Liver (tissue), 9 donors: ENCODE measurements around the gene FRMD4A. TPM values are rescaled to one million over a fixed set of nuclear protein-coding genes. Genes with fewer than 3 reads are reported as not detected.
A peak's percentile ranks its signal among the peaks of the same experiment; 100 is the strongest.

Experiments used
- DNase-seq: peaks from one replicate; pipeline ENCODE4 v3.0.0-alpha.2; 2017; ENCODE audit warnings: low spot score
- H3K27ac ChIP-seq, 2 donors: one replicate each; pipeline ENCODE4 v1.7.0; 2013; ENCODE audit warnings: inconsistent platforms in 2 of 2, low read length in 2 of 2, control low read depth in 1 of 2, low read depth in 1 of 2, mild to moderate bottlenecking in 1 of 2
- H3K27me3 ChIP-seq, 4 donors: one replicate each; pipeline versions ENCODE4 v1.6.1 to v1.7.0; 2013; ENCODE audit warnings: low read length in 3 of 4, inconsistent platforms in 1 of 4, mild to moderate bottlenecking in 1 of 4, moderate library complexity in 1 of 4; ENCODE audit not compliant: control insufficient read depth in 4 of 4, insufficient read depth in 4 of 4
- H3K36me3 ChIP-seq, 4 donors: one replicate each; pipeline versions ENCODE4 v1.6.1 to v1.7.0; 2013; ENCODE audit warnings: low read length in 3 of 4, mild to moderate bottlenecking in 3 of 4, low read depth in 1 of 4, moderate library complexity in 1 of 4; ENCODE audit not compliant: control insufficient read depth in 4 of 4, insufficient read depth in 3 of 4
- H3K4me1 ChIP-seq, 4 donors: one replicate each; pipeline versions ENCODE4 v1.6.1 to v1.7.0; 2013; ENCODE audit warnings: low read length in 3 of 4, mild to moderate bottlenecking in 3 of 4, moderate library complexity in 1 of 4; ENCODE audit not compliant: control insufficient read depth in 4 of 4, insufficient read depth in 4 of 4
- H3K4me3 ChIP-seq, 3 donors: one replicate each; pipeline versions ENCODE4 v1.6.1 to v1.7.0; 2013; ENCODE audit warnings: low read length in 3 of 3, control low read depth in 1 of 3, low read depth in 1 of 3, mild to moderate bottlenecking in 1 of 3
- H3K9ac ChIP-seq, 2 donors: one replicate each; pipeline ENCODE4 v1.7.0; 2013; ENCODE audit warnings: low read length in 2 of 2, mild to moderate bottlenecking in 2 of 2, moderate library complexity in 2 of 2, control low read depth in 1 of 2, low read depth in 1 of 2
- H3K9me3 ChIP-seq, 4 donors: one replicate each; pipeline versions ENCODE4 v1.6.1 to v1.7.0; 2013; ENCODE audit warnings: low read length in 3 of 4; ENCODE audit not compliant: control insufficient read depth in 4 of 4
- FOXA1 ChIP-seq: IDR thresholded peaks from 2 replicates; pipeline ENCODE4 v1.6.1; 2016; ENCODE audit warnings: antibody characterized with exemption
- FOXA2 ChIP-seq: IDR thresholded peaks from 2 replicates; pipeline ENCODE4 v1.6.1; 2016; ENCODE audit warnings: antibody characterized with exemption
- GABPA ChIP-seq, 2 donors: IDR thresholded peaks in 1 of 2; conservative IDR thresholded peaks in 1 of 2; 2 replicates each; pipeline ENCODE4 v1.6.1; 2016; ENCODE audit warnings: antibody characterized with exemption in 2 of 2, mild to moderate bottlenecking in 1 of 2, moderate library complexity in 1 of 2
- HNF4A ChIP-seq, 2 donors: conservative IDR thresholded peaks; 2 replicates each; pipeline ENCODE4 v1.6.1; 2016; ENCODE audit warnings: antibody characterized with exemption in 2 of 2, mild to moderate bottlenecking in 2 of 2
- HNF4G ChIP-seq: IDR thresholded peaks from 2 replicates; pipeline ENCODE4 v1.6.1; 2016; ENCODE audit warnings: antibody characterized with exemption
- NR2F2 ChIP-seq: IDR thresholded peaks from 2 replicates; pipeline ENCODE4 v1.6.1; 2016; ENCODE audit warnings: antibody characterized with exemption
- RAD21 ChIP-seq, 2 donors: IDR thresholded peaks; 2 replicates each; pipeline ENCODE4 v1.6.1; 2016; ENCODE audit warnings: antibody characterized with exemption in 2 of 2, mild to moderate bottlenecking in 2 of 2
- RXRA ChIP-seq, 2 donors: IDR thresholded peaks; 2 replicates each; pipeline ENCODE4 v1.6.1; 2017 to 2018; ENCODE audit warnings: antibody characterized with exemption in 2 of 2, mild to moderate bottlenecking in 1 of 2
- SP1 ChIP-seq: IDR thresholded peaks from 2 replicates; pipeline ENCODE4 v1.6.1; 2018; ENCODE audit warnings: antibody characterized with exemption, mild to moderate bottlenecking
- TAF1 ChIP-seq: conservative IDR thresholded peaks from 2 replicates; pipeline ENCODE4 v1.6.1; 2016; ENCODE audit warnings: antibody characterized with exemption, mild to moderate bottlenecking
- YY1 ChIP-seq: IDR thresholded peaks from 2 replicates; pipeline ENCODE4 v1.6.1; 2016; ENCODE audit warnings: antibody characterized with exemption, mild to moderate bottlenecking
- WGBS: extraction: QIAGEN DNeasy Blood & Tissue Kit; methylation state at CpG from one replicate; pipeline ENCODE4 v1.1.7; 2013; 5-methylcytosine and 5-hydroxymethylcytosine counted together
- polyA plus RNA-seq, 2 donors: library from polyadenylated mRNA; stranded (reverse) in 1 of 2; unstranded in 1 of 2; fragments of 200-250 nt in 1 of 2; fragments of >200 nt in 1 of 2; fragmentation: Nextera tagmentation in 1 of 2; extraction: Ambion mirVana in 1 of 2; gene quantifications; one replicate each; pipeline versions ENCODE4 v1.2.1 to v1.2.3, GENCODE V29; 2013 to 2015
- total RNA-seq, 2 donors: library from RNA; depleted of rRNA; stranded (reverse); fragments of >200 nt; gene quantifications; one replicate each; pipeline ENCODE4 v1.2.3, GENCODE V29; 2014
- TF ChIP-seq, protein P1 (sequence below): IDR thresholded peaks from 2 replicates; pipeline ENCODE4 v1.6.1; 2016; ENCODE audit warnings: antibody characterized with exemption
- TF ChIP-seq, protein P2 (sequence below): fragments of 150-350 bp; IDR thresholded peaks from 2 replicates; pipeline ENCODE4 v1.5.1; 2017; ENCODE audit warnings: improper control_type of control experiment, low read depth, low read length; ENCODE audit not compliant: missing input control
- TF ChIP-seq, protein P3 (sequence below): IDR thresholded peaks from 2 replicates; pipeline ENCODE4 v1.6.1; 2016; ENCODE audit warnings: antibody characterized with exemption
- TF ChIP-seq, protein P4 (sequence below): IDR thresholded peaks from 2 replicates; pipeline ENCODE4 v1.6.1; 2016; ENCODE audit warnings: antibody characterized with exemption
- donor health status: healthy.
- donor health status: healthy.
- donor health status: healthy.
- donor health status: healthy.
- donor health status: healthy.

The FRMD4A gene
- total and polyA plus RNA-seq, 4 donors, result 8.2 to 34.3 (median 13.1) TPM

DNA sequence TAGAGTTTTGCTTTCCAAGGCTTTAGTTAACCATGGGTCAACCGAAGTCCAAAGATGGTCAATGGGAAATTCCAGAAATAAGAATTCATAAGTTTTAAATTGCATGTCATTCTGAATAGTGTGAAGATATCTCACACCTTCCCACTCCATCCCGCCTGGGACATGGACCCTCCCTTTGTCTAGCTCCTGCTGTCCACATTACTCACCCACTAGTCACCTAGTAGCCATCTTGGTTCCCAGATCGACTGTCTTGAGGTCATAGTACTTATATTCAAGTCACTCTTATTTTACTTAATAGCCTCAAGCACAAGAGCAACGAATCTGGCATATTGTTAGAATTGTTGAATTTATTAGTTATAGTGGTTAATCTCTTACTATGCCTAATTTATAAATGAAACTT is 377.4 kb downstream of the FRMD4A start:
- peaks cover 0 to 1% (median 0%) of the 10 kb centered on the region in 4 donors for H3K4me1 ChIP-seq
- no peak overlapping the region for H3K4me3 ChIP-seq
- H3K36me3 ChIP-seq, result no peaks in the 10 kb centered on the region
- WGBS, result 89% methylated on average over 4 of the region's 4 CpGs
- no peak overlapping the region for H3K27ac ChIP-seq
- TF ChIP-seq RXRA (IDR thresholded peaks at IDR 0.05) (no peak), NR2F2 (no peak), FOXA1 (no peak), YY1 (no peak), SP1 (no peak), HNF4G (no peak), RAD21 (IDR thresholded peaks at IDR 0.05) (no peak), GABPA (IDR thresholded peaks at IDR 0.05 in 1 of 2, conservative IDR thresholded peaks at IDR 0.05 in 1 of 2) (no peak), FOXA2 (no peak)
- TF ChIP-seq, protein P1, sequence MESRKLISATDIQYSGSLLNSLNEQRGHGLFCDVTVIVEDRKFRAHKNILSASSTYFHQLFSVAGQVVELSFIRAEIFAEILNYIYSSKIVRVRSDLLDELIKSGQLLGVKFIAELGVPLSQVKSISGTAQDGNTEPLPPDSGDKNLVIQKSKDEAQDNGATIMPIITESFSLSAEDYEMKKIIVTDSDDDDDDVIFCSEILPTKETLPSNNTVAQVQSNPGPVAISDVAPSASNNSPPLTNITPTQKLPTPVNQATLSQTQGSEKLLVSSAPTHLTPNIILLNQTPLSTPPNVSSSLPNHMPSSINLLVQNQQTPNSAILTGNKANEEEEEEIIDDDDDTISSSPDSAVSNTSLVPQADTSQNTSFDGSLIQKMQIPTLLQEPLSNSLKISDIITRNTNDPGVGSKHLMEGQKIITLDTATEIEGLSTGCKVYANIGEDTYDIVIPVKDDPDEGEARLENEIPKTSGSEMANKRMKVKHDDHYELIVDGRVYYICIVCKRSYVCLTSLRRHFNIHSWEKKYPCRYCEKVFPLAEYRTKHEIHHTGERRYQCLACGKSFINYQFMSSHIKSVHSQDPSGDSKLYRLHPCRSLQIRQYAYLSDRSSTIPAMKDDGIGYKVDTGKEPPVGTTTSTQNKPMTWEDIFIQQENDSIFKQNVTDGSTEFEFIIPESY, result no peak
- TF ChIP-seq, protein P2, sequence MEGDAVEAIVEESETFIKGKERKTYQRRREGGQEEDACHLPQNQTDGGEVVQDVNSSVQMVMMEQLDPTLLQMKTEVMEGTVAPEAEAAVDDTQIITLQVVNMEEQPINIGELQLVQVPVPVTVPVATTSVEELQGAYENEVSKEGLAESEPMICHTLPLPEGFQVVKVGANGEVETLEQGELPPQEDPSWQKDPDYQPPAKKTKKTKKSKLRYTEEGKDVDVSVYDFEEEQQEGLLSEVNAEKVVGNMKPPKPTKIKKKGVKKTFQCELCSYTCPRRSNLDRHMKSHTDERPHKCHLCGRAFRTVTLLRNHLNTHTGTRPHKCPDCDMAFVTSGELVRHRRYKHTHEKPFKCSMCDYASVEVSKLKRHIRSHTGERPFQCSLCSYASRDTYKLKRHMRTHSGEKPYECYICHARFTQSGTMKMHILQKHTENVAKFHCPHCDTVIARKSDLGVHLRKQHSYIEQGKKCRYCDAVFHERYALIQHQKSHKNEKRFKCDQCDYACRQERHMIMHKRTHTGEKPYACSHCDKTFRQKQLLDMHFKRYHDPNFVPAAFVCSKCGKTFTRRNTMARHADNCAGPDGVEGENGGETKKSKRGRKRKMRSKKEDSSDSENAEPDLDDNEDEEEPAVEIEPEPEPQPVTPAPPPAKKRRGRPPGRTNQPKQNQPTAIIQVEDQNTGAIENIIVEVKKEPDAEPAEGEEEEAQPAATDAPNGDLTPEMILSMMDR, result no peak
- TF ChIP-seq, protein P3, sequence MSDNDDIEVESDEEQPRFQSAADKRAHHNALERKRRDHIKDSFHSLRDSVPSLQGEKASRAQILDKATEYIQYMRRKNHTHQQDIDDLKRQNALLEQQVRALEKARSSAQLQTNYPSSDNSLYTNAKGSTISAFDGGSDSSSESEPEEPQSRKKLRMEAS, result no peak
- no peak for DNase-seq
- H3K9ac ChIP-seq, result no peak overlapping the region
- H3K9me3 ChIP-seq, result no peaks in the 10 kb centered on the region
- no peaks in the 10 kb centered on the region for H3K27me3 ChIP-seq

DNA sequence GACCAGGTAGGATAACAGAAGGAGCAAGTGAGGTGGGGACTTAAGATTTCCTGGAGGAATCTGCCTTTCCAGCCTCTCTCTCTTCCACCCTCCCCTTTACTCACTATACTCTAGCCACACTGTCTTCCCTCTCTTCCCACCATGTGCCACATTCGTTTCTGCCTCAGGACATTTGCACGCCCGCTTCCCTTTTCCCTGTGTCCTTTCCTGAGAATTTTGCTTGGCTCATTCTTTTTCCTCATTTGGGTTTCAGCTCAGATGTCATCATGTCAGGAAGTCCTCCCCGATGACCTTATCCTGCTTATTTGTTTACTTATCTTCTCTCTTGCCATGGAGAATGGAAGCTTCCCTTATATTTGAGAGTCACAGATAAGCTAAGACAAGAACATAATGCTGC is 380.2 kb downstream of the FRMD4A start:
- 62% methylated on average over 4 of the region's 4 CpGs for WGBS
- Histone ChIP-seq H3K36me3 (no peaks in the 10 kb centered on the region), H3K4me3 (no peak overlapping the region), H3K9me3 (no peaks in the 10 kb centered on the region), H3K9ac (no peak overlapping the region), H3K27me3 (no peaks in the 10 kb centered on the region), H3K27ac (no peak overlapping the region), H3K4me1 (peaks cover 0 to 1% (median 0%) of the 10 kb centered on the region in 4 donors)
- no peak for DNase-seq
- TF ChIP-seq TAF1 (no peak), HNF4A (conservative IDR thresholded peaks at IDR 0.05) (no peak), NR2F2 (peak; percentile 64), FOXA1 (no peak), FOXA2 (no peak), RAD21 (IDR thresholded peaks at IDR 0.05) (no peak), HNF4G (no peak)
- TF ChIP-seq, protein P3, result peak; percentile 39
- TF ChIP-seq, protein P4, sequence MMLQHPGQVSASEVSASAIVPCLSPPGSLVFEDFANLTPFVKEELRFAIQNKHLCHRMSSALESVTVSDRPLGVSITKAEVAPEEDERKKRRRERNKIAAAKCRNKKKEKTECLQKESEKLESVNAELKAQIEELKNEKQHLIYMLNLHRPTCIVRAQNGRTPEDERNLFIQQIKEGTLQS, result no peak
